Measurements from ENCODE around the gene FAM177A1. TPM values are rescaled to one million over a fixed set of nuclear protein-coding genes. Genes with fewer than 3 reads are reported as not detected.
A peak's percentile ranks its signal among the peaks of the same experiment; 100 is the strongest.

Gene FAM177A1
- total and polyA plus RNA-seq, 10 of the 15 experiments (the other 5 are each of a cell fraction or from before 2014, with no cell fraction given) = 5.3 to 38.6 (median 20.7) TPM

DNA sequence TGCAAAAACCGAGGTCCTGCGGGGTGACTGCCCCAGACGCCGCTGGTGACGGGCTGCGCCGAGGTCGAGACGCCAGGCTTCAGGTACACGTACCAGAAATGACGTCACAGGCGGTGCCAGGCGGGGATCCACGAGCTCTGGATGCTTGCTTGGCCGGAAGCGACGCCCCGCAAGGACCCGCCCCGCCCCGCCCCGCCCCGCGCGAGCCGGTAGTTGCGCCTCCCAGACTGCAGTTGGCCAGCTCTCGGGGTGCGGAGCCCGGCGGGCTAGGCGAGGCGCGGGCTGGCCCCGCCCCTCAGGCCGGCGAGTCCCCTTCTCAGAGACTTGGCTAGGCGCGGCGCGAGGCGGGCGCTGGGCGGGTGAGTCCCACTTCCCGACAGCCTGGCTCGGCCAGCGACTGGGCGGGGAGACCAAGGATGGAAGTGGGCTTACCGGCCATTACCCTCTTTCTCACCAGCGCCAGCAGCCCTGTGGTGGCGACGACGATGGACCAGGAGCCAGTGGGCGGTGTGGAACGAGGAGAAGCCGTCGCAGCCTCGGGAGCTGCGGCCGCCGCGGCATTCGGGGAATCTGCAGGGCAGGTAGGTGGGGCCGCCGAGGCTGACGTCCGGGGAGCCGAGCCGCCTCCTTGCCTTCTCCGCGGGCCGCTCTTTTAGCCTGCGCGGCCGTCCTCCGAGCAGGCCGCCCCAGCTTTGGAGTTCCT lies at the start of gene FAM177A1 (continued):
- TF ChIP-seq POLR2AphosphoS5 (IDR thresholded peaks at IDR 0.05; ENCODE audit: low read length) = peak; percentile 90
- TF ChIP-seq, protein P1, sequence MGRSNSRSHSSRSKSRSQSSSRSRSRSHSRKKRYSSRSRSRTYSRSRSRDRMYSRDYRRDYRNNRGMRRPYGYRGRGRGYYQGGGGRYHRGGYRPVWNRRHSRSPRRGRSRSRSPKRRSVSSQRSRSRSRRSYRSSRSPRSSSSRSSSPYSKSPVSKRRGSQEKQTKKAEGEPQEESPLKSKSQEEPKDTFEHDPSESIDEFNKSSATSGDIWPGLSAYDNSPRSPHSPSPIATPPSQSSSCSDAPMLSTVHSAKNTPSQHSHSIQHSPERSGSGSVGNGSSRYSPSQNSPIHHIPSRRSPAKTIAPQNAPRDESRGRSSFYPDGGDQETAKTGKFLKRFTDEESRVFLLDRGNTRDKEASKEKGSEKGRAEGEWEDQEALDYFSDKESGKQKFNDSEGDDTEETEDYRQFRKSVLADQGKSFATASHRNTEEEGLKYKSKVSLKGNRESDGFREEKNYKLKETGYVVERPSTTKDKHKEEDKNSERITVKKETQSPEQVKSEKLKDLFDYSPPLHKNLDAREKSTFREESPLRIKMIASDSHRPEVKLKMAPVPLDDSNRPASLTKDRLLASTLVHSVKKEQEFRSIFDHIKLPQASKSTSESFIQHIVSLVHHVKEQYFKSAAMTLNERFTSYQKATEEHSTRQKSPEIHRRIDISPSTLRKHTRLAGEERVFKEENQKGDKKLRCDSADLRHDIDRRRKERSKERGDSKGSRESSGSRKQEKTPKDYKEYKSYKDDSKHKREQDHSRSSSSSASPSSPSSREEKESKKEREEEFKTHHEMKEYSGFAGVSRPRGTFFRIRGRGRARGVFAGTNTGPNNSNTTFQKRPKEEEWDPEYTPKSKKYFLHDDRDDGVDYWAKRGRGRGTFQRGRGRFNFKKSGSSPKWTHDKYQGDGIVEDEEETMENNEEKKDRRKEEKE (IDR thresholded peaks at IDR 0.05) = no peak
- TF ChIP-seq CBX5 (IDR thresholded peaks at IDR 0.05; ENCODE audit: low read depth) = no peak
- peak; percentile 95 for TF ChIP-seq POLR2A (IDR thresholded peaks at IDR 0.05; ENCODE audit: low read depth, low read length)
- TF ChIP-seq HDAC2 (IDR thresholded peaks at IDR 0.05) = no peak
- no peak for TF ChIP-seq NFXL1 (IDR thresholded peaks at IDR 0.05; ENCODE audit: borderline replicate concordance)
- no peak for TF ChIP-seq NFYB (IDR thresholded peaks at IDR 0.05; ENCODE audit: insufficient read depth, low read depth, low read length)
- TF ChIP-seq SREBF1 (IDR thresholded peaks at IDR 0.05; ENCODE audit: low read length) = no peak
- TF ChIP-seq, protein P2, sequence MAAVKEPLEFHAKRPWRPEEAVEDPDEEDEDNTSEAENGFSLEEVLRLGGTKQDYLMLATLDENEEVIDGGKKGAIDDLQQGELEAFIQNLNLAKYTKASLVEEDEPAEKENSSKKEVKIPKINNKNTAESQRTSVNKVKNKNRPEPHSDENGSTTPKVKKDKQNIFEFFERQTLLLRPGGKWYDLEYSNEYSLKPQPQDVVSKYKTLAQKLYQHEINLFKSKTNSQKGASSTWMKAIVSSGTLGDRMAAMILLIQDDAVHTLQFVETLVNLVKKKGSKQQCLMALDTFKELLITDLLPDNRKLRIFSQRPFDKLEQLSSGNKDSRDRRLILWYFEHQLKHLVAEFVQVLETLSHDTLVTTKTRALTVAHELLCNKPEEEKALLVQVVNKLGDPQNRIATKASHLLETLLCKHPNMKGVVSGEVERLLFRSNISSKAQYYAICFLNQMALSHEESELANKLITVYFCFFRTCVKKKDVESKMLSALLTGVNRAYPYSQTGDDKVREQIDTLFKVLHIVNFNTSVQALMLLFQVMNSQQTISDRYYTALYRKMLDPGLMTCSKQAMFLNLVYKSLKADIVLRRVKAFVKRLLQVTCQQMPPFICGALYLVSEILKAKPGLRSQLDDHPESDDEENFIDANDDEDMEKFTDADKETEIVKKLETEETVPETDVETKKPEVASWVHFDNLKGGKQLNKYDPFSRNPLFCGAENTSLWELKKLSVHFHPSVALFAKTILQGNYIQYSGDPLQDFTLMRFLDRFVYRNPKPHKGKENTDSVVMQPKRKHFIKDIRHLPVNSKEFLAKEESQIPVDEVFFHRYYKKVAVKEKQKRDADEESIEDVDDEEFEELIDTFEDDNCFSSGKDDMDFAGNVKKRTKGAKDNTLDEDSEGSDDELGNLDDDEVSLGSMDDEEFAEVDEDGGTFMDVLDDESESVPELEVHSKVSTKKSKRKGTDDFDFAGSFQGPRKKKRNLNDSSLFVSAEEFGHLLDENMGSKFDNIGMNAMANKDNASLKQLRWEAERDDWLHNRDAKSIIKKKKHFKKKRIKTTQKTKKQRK (IDR thresholded peaks at IDR 0.05; ENCODE audit: low read depth, low read length) = no peak
- TF ChIP-seq, protein P3, sequence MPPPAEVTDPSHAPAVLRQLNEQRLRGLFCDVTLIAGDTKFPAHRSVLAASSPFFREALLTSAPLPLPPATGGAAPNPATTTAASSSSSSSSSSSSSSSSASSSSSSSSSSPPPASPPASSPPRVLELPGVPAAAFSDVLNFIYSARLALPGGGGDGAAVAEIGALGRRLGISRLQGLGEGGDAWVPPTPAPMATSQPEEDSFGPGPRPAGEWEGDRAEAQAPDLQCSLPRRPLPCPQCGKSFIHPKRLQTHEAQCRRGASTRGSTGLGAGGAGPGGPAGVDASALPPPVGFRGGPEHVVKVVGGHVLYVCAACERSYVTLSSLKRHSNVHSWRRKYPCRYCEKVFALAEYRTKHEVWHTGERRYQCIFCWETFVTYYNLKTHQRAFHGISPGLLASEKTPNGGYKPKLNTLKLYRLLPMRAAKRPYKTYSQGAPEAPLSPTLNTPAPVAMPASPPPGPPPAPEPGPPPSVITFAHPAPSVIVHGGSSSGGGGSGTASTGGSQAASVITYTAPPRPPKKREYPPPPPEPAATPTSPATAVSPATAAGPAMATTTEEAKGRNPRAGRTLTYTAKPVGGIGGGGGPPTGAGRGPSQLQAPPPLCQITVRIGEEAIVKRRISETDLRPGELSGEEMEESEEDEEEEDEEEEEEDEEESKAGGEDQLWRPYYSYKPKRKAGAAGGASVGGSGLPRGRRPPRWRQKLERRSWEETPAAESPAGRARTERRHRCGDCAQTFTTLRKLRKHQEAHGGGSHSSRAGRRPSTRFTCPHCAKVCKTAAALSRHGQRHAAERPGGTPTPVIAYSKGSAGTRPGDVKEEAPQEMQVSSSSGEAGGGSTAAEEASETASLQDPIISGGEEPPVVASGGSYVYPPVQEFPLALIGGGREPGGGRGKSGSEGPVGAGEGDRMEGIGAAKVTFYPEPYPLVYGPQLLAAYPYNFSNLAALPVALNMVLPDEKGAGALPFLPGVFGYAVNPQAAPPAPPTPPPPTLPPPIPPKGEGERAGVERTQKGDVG (CRISPR knock-in tag; IDR thresholded peaks at IDR 0.05) = no peak
- TF ChIP-seq PAX8 (IDR thresholded peaks at IDR 0.05) = no peak
- no peak for TF ChIP-seq KLF5 (IDR thresholded peaks at IDR 0.05; ENCODE audit: partially characterized antibody)
- TF ChIP-seq E2F8 (IDR thresholded peaks at IDR 0.05; ENCODE audit: low read depth, partially characterized antibody) = no peak
- TF ChIP-seq MEF2B (IDR thresholded peaks at IDR 0.05; ENCODE audit: partially characterized antibody, poor library complexity, severe bottlenecking) = peak; percentile 39
- TF ChIP-seq ZNF274 (IDR thresholded peaks at IDR 0.05; ENCODE audit: insufficient read depth, insufficient read length) = no peak
- 0 out of 2 replicates have a peak, but pooled peaks have one; percentile 61 for TF ChIP-seq SMAD5 (IDR thresholded peaks at IDR 0.05; ENCODE audit: low read depth)
- no peak for TF ChIP-seq MYB (IDR thresholded peaks at IDR 0.05; ENCODE audit: borderline replicate concordance, low read depth, low read length)
- no peak for TF ChIP-seq EZH2 (IDR thresholded peaks at IDR 0.05; ENCODE audit: borderline replicate concordance, control insufficient read depth, low read depth, low read length)

All from GM12878 (cell line).